ENCODE data around the gene ATXN7L1. TPM values are rescaled to one million over a fixed set of nuclear protein-coding genes. Genes with fewer than 3 reads are reported as not detected.

Gene ATXN7L1
- total RNA-seq, 4 donors from 2014 or later, result 5.9 to 21.2 (median 7.7) TPM

DNA sequence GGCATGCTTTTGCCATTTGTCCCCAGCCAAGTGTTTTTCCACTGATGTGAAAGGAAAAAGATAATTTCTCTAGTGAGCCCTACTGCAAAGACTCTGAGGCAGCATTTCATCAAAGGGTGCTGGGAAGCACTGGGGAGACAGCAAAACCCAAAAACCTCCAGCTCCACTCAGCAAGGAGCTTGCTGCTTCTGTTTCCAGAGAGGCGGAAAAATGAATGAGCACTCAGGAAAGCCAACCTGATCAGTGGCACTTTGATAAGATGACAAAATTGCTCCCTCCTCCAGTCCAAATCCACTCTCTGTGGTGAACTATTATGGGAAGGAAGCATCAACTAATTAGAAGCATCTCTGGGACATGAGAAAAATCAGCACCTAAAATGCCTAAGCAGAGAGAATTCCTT lies 68.2 kb downstream of the ATXN7L1 start:
- Histone ChIP-seq H3K36me3 (no peaks in the 10 kb centered on the region), H3K27ac (no peak overlapping the region), H3K4me1 (peaks cover 0 to 45% (median 0%) of the 10 kb centered on the region in 3 donors), H3K27me3 (no peaks in the 10 kb centered on the region), H3K4me3 (no peak overlapping the region), H3K9me3 (no peaks in the 10 kb centered on the region)
- WGBS, 2 donors (ENCODE audit: low coverage in 1 of 2), result 83 to 91% methylated on average over 1 of the region's 1 CpG
- no peak for TF ChIP-seq POLR2A (IDR thresholded peaks at IDR 0.05)
- no peak for ATAC-seq

DNA sequence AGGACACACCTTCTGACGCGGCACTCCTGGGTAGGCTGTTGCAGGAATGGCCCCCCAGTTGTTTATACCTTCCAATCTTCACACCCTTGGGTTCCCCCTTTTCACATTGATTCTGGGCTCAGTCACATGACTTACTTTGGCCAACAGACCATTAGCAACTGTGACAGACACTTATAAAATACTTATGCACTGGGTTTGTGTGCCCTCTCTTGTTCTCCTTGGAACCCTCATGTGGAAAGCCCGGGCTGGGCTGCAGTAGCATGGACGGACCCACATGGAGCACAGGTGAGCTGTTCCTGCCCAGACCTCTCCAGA lies 69.0 kb downstream of the ATXN7L1 start:
- peaks cover 0 to 53% (median 0%) of the 10 kb centered on the region in 3 donors for H3K4me1 ChIP-seq
- ATAC-seq, result no peak
- WGBS, 2 donors (ENCODE audit: low coverage in 1 of 2), result 100% methylated on average over 2 to 4 of the region's 4 CpGs
- H3K9me3 ChIP-seq, result no peaks in the 10 kb centered on the region
- H3K27ac ChIP-seq, result no peak overlapping the region
- H3K27me3 ChIP-seq, result no peaks in the 10 kb centered on the region
- TF ChIP-seq POLR2A (IDR thresholded peaks at IDR 0.05) (no peak), POLR2AphosphoS5 (IDR thresholded peaks at IDR 0.05) (no peak), EP300 (IDR thresholded peaks at IDR 0.05) (no peak)
- TF ChIP-seq, protein P1, sequence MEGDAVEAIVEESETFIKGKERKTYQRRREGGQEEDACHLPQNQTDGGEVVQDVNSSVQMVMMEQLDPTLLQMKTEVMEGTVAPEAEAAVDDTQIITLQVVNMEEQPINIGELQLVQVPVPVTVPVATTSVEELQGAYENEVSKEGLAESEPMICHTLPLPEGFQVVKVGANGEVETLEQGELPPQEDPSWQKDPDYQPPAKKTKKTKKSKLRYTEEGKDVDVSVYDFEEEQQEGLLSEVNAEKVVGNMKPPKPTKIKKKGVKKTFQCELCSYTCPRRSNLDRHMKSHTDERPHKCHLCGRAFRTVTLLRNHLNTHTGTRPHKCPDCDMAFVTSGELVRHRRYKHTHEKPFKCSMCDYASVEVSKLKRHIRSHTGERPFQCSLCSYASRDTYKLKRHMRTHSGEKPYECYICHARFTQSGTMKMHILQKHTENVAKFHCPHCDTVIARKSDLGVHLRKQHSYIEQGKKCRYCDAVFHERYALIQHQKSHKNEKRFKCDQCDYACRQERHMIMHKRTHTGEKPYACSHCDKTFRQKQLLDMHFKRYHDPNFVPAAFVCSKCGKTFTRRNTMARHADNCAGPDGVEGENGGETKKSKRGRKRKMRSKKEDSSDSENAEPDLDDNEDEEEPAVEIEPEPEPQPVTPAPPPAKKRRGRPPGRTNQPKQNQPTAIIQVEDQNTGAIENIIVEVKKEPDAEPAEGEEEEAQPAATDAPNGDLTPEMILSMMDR (IDR thresholded peaks at IDR 0.05), result no peak
- no peak overlapping the region for H3K4me3 ChIP-seq
- no peaks in the 10 kb centered on the region for H3K36me3 ChIP-seq

DNA sequence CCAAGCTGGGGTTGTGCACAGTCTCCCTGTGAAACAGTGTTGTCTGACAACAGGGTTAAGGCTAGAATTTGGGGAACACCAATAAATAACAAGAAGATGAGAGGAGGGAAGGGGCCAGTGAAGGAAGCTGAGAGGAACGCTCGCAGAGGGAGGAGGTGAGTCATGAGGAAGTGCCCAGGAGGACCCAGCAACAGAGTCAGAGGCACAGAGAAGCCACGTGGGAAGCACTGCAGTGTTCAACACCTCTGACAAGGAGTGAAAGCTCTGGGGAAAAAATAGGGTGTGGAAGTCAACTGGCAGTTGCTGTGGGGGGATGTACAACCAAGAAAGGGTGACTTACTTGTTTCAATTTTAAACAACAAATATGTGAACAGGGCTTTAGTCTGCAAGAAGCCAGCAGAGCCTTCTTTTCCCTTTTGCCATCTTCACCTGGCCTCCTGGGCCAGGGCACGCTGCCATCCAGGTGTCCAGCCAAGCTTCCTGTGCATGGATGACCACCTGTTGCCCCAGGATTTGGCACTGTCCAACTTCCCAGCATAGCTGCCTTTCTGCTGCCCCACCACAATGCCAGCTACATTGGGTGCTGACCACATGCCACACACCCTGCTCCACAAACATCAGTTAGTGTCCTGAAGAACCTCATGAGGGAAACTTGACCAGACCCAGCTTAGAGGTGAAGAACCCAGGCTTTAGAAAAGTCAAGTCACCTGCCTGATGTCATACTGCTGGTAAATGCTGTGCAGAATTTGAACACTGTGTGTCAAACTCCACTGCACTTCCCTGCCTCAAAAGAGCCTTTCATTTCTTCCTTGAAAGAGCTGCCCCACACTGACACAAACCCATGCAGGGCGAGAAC lies 69.6 kb downstream of the ATXN7L1 start:
- H3K27me3 ChIP-seq, result no peaks in the 10 kb centered on the region
- no peak overlapping the region for H3K4me3 ChIP-seq
- H3K27ac ChIP-seq, result no peak overlapping the region
- ATAC-seq, result no peak
- WGBS, 2 donors (ENCODE audit: low coverage in 1 of 2), result 66 to 75% methylated on average over 3 to 5 of the region's 5 CpGs
- no peaks in the 10 kb centered on the region for H3K9me3 ChIP-seq
- H3K36me3 ChIP-seq, result no peaks in the 10 kb centered on the region
- H3K4me1 ChIP-seq, result peaks cover 0 to 58% (median 0%) of the 10 kb centered on the region in 3 donors
- no peak for TF ChIP-seq EP300 (IDR thresholded peaks at IDR 0.05)
- TF ChIP-seq POLR2A (IDR thresholded peaks at IDR 0.05), result no peak
- no peak for TF ChIP-seq POLR2AphosphoS5 (IDR thresholded peaks at IDR 0.05)
- TF ChIP-seq, protein P1 (IDR thresholded peaks at IDR 0.05), result no peak

DNA sequence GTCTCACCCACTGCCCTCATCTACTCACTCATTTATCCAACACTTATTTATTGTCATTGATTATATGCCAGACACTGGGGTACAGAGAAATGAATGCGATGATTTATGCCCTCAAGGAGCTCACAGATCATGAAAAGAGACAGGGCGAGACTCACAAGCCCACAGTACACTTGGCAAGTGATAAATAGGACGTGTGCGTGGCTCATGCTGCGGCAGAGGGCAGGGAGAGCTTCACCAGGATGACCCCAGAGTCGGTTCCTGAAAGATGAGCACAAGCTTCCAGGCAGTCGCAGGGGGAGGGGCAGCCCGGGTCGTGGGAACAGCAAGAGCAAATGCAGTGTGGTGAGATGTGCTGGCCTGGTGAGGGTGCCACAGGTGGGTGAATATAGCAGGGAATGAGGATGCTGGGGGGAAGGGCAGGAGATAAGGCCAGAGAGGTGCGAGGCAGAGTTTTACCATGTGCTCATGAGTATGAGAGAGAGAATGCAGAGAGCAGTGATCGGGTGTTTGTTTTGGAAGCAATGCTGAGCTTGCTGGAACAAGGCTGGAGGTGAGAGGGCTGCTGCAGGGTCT lies 70.9 kb downstream of the ATXN7L1 start:
- Histone ChIP-seq H3K27me3 (no peaks in the 10 kb centered on the region), H3K4me3 (no peak overlapping the region), H3K4me1 (peaks cover 0 to 55% (median 0%) of the 10 kb centered on the region in 3 donors), H3K36me3 (no peaks in the 10 kb centered on the region), H3K27ac (no peak overlapping the region), H3K9me3 (no peaks in the 10 kb centered on the region)
- no peak for ATAC-seq
- TF ChIP-seq POLR2AphosphoS5 (IDR thresholded peaks at IDR 0.05) (no peak), EP300 (IDR thresholded peaks at IDR 0.05) (no peak), POLR2A (IDR thresholded peaks at IDR 0.05) (no peak)
- TF ChIP-seq, protein P1 (IDR thresholded peaks at IDR 0.05), result no peak
- 51 to 75% methylated on average over 5 to 7 of the region's 11 CpGs for WGBS, 2 donors (ENCODE audit: low coverage in 1 of 2)

DNA sequence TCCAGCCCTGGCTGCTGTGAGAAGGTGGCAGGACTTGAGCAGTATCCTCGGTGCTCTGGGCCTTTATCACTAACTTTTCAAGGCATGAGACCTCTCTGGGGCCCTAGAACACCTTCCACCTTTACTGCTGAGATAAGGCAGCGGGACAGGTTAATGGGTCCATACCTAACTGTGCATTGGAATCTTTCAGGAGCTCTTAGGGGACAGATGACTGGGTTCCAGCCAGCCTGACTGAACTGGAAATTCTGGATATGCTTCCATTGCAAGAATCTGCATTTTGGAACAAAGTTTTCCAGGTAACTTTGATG lies 73.0 kb downstream of the ATXN7L1 start:
- H3K4me3 ChIP-seq, result no peak overlapping the region
- H3K27me3 ChIP-seq, result no peaks in the 10 kb centered on the region
- no peaks in the 10 kb centered on the region for H3K36me3 ChIP-seq
- WGBS, 2 donors (ENCODE audit: low coverage in 1 of 2), result 100% methylated on average over 2 of the region's 2 CpGs; no CpG with 5 or more reads in 1 of the 2 donors
- ATAC-seq, result no peak
- peaks cover 0 to 63% (median 0%) of the 10 kb centered on the region in 3 donors for H3K4me1 ChIP-seq
- no peak overlapping the region for H3K27ac ChIP-seq
- no peak for TF ChIP-seq EP300 (IDR thresholded peaks at IDR 0.05)
- TF ChIP-seq POLR2A (IDR thresholded peaks at IDR 0.05), result no peak
- TF ChIP-seq POLR2AphosphoS5 (IDR thresholded peaks at IDR 0.05), result no peak
- TF ChIP-seq, protein P1 (IDR thresholded peaks at IDR 0.05), result no peak
- no peaks in the 10 kb centered on the region for H3K9me3 ChIP-seq

All from gastroesophageal sphincter (tissue), 4 donors.